CD4-positive, alpha-beta T cell (primary cell): ENCODE results near the gene SGPP1. TPM values are rescaled to one million over a fixed set of nuclear protein-coding genes. Genes with fewer than 3 reads are reported as not detected.

ENCODE experiments used
- ATAC-seq: fragments of 200-7000 bp; cut with Tn5 transposase; one replicate; pipeline ENCODE4 v1.10.0; 2022; ENCODE audit warnings: mild to moderate bottlenecking; ENCODE audit not compliant: poor library complexity
- CTCF ChIA-PET: fragments of 350-600 bp; sonication (Branson Sonifier 250); formaldehyde crosslinking; loops from one replicate; lab custom pipeline; 2021; ENCODE audit warnings: antibody characterized with exemption, inconsistent platforms; lab: Charles Lee
- POLR2A ChIA-PET: fragments of 350-600 bp; sonication (Branson Sonifier 250); formaldehyde crosslinking; loops from one replicate; lab custom pipeline; 2021; ENCODE audit warnings: antibody characterized with exemption, inconsistent platforms; lab: Charles Lee
- DNase-seq, 14 experiments: peaks; one replicate each; pipeline ENCODE4 v3.0.0-alpha.2; 2013 to 2020; ENCODE audit warnings: mixed read lengths in 2 of 14
- H3K27ac ChIP-seq, 2 donors: one replicate each; pipeline versions ENCODE4 v1.5.1 to v1.7.0; 2013; ENCODE audit warnings: low read length in 2 of 2, low read depth in 1 of 2, mild to moderate bottlenecking in 1 of 2
- H3K27me3 ChIP-seq, 2 experiments: 1 replicate in 1 of 2; 2 replicates in 1 of 2; pipeline versions ENCODE4 v1.6.1 to v1.7.0; 2013; ENCODE audit warnings: low read length in 2 of 2, control low read depth in 1 of 2, mild to moderate bottlenecking in 1 of 2, moderate library complexity in 1 of 2; ENCODE audit not compliant: insufficient read depth in 2 of 2, control insufficient read depth in 1 of 2
- H3K36me3 ChIP-seq: one replicate; pipeline ENCODE4 v1.6.1; 2013; ENCODE audit warnings: low read length, control low read depth; ENCODE audit not compliant: insufficient read depth
- H3K4me1 ChIP-seq: one replicate; pipeline ENCODE4 v1.6.1; 2013; ENCODE audit warnings: low read length, control low read depth; ENCODE audit not compliant: insufficient read depth
- H3K4me3 ChIP-seq: one replicate; pipeline ENCODE4 v1.5.1; 2013; ENCODE audit warnings: mild to moderate bottlenecking, low read length, moderate library complexity
- H3K9me3 ChIP-seq, 2 experiments: 1 replicate in 1 of 2; 2 replicates in 1 of 2; pipeline versions ENCODE4 v1.6.1 to v1.7.0; 2013; ENCODE audit warnings: low read length in 2 of 2, mild to moderate bottlenecking in 2 of 2, control low read depth in 1 of 2, moderate library complexity in 1 of 2; ENCODE audit not compliant: control insufficient read depth in 1 of 2, insufficient read depth in 1 of 2
- H3K27ac Mint-ChIP-seq: one replicate; pipeline ENCODE4 v1.8.0; 2020; ENCODE audit warnings: mixed read lengths
- H3K27me3 Mint-ChIP-seq: one replicate; pipeline ENCODE4 v1.8.0; 2021; ENCODE audit warnings: mixed read lengths
- H3K36me3 Mint-ChIP-seq: one replicate; pipeline ENCODE4 v1.8.0; 2021; ENCODE audit warnings: low read depth, mixed read lengths
- H3K4me1 Mint-ChIP-seq: one replicate; pipeline ENCODE4 v1.8.0; 2021; ENCODE audit warnings: low read depth, mixed read lengths
- H3K4me3 Mint-ChIP-seq: one replicate; pipeline ENCODE4 v1.8.0; 2020; ENCODE audit warnings: mild to moderate bottlenecking, mixed read lengths
- H3K9me3 Mint-ChIP-seq: one replicate; pipeline ENCODE4 v1.8.0; 2020; ENCODE audit warnings: mixed read lengths
- intact Hi-C, 2 experiments: fragments of 100-400 bp; cut with DNase I in 1 of 2; cut with micrococcal nuclease in 1 of 2; formaldehyde crosslinking; loops; one replicate each; pipeline versions ENCODE4 v1.15.1 to v1.9.0; 2023 to 2025; cut with DNase I, micrococcal nuclease
- total RNA-seq, 174 experiments: library from RNA in 2 of 174; stranded (reverse) in 2 of 174; gene quantifications; one replicate each; pipeline ENCODE4 v1.2.3 and lab custom pipeline; 2021 to 2026
- TF ChIP-seq, protein P1 (sequence below): fragments of 200-600 bp; IDR thresholded peaks from one replicate; pipeline ENCODE4 v1.8.0; 2022; ENCODE audit warnings: antibody characterized with exemption, mild to moderate bottlenecking

SGPP1 gene
- total RNA-seq, 2 experiments from 2014 or later, result 16.6 to 16.8 TPM

DNA sequence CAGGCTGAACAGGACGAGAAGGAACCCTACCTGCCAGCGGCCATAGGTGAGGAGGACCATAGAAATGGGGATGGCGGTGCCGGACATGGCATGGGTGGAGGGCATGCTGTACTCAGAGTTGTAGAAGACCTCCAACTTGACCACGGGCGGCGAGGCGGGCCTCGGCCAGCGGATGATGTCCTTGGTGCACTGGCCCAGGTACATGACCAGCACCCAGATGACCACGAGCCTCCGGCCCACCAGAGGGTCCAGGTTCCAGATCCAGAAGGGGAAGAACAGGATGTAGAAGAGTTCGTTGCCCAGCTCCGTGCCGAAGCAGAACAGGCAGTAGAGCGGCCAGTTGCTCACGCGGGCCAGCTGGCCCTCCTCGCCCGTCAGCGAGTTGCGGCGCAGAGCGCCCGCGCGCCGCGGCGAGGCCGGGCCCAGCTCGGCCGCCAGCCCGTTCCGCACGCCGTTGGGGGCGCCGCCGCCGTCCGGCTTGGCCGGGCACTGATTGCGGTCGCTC lies 582 bp downstream of the SGPP1 start:
- Mint-ChIP-seq H3K4me1 (peaks cover 43% of the 10 kb centered on the region), H3K27ac (peak overlapping the region; percentile 93), H3K36me3 (peaks cover 22% of the 10 kb centered on the region), H3K4me3 (peak overlapping the region; percentile 93), H3K27me3 (no peaks in the 10 kb centered on the region), H3K9me3 (no peaks in the 10 kb centered on the region)
- Histone ChIP-seq H3K4me1 (peaks cover 20% of the 10 kb centered on the region), H3K9me3 (no peaks in the 10 kb centered on the region), H3K4me3 (peak overlapping the region; percentile 96), H3K27ac (peak overlapping the region in 1 of 2 donors; percentile 58), H3K27me3 (no peaks in the 10 kb centered on the region), H3K36me3 (no peaks in the 10 kb centered on the region)
- TF ChIP-seq, protein P1, sequence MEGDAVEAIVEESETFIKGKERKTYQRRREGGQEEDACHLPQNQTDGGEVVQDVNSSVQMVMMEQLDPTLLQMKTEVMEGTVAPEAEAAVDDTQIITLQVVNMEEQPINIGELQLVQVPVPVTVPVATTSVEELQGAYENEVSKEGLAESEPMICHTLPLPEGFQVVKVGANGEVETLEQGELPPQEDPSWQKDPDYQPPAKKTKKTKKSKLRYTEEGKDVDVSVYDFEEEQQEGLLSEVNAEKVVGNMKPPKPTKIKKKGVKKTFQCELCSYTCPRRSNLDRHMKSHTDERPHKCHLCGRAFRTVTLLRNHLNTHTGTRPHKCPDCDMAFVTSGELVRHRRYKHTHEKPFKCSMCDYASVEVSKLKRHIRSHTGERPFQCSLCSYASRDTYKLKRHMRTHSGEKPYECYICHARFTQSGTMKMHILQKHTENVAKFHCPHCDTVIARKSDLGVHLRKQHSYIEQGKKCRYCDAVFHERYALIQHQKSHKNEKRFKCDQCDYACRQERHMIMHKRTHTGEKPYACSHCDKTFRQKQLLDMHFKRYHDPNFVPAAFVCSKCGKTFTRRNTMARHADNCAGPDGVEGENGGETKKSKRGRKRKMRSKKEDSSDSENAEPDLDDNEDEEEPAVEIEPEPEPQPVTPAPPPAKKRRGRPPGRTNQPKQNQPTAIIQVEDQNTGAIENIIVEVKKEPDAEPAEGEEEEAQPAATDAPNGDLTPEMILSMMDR, result no peak
- peak; percentile 28 for ATAC-seq
- peak in 6 of 14 experiments; percentile 9 to 56 (median 32) for DNase-seq
- ChIA-PET POLR2A (interaction anchor here (0.5 to 5.5 kb wide), 10 partner anchors 19 to 137 kb away, joined by 3 to 99 read pairs (median 4); partner anchors contain the start of gene WDR89), CTCF (no interaction called here)
- intact Hi-C loops, result loop anchor here (2.0 to 5.0 kb wide), 4 partner anchors 92 to 185 kb away; partner anchors contain the start of genes PPP2R5E (in 1 of the 2) and SYNE2 (in 1 of the 2)

DNA sequence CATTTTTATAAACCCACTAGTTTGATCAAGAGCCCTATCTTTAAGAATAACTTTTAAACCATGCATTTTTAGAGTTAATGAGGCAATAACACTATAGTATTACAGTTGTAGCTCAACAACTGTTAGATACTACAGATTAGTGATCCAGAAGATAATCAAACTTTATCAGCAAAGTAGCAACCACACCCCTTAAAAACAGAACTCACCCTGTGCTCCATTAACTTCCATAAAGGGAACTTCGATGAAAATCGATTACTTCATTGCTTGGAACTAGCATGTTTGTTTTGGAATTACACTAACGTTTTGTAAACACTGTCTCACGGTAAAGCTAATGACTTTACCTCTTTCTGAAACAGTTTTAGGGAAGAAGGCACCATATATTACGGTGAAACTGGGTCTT lies 1.4 kb downstream of the SGPP1 start:
- Mint-ChIP-seq H3K27me3 (no peaks in the 10 kb centered on the region), H3K27ac (peak overlapping the region; percentile 93), H3K4me1 (peaks cover 45% of the 10 kb centered on the region), H3K36me3 (peaks cover 24% of the 10 kb centered on the region), H3K9me3 (no peaks in the 10 kb centered on the region), H3K4me3 (peak overlapping the region; percentile 93)
- DNase-seq, result no peak
- intact Hi-C loops, result loop anchor here (2.0 to 5.0 kb wide), 4 partner anchors 92 to 184 kb away; partner anchors contain the start of genes PPP2R5E (in 1 of the 2) and SYNE2 (in 1 of the 2)
- ChIA-PET POLR2A (interaction anchor here (1.3 to 5.5 kb wide), 7 partner anchors 11 to 84 kb away, joined by 5 to 99 read pairs (median 10); partner anchors contain the start of gene WDR89), CTCF (interaction anchor here (0.6 to 2.3 kb wide), 3 partner anchors 10 to 85 kb away, joined by 3 to 7 read pairs (median 4); partner anchors contain the start of gene WDR89)
- Histone ChIP-seq H3K27me3 (no peaks in the 10 kb centered on the region), H3K9me3 (no peaks in the 10 kb centered on the region), H3K4me3 (peak overlapping the region; percentile 96), H3K27ac (no peak overlapping the region), H3K36me3 (no peaks in the 10 kb centered on the region), H3K4me1 (peaks cover 20% of the 10 kb centered on the region)
- TF ChIP-seq, protein P1, result no peak
- ATAC-seq, result no peak

DNA sequence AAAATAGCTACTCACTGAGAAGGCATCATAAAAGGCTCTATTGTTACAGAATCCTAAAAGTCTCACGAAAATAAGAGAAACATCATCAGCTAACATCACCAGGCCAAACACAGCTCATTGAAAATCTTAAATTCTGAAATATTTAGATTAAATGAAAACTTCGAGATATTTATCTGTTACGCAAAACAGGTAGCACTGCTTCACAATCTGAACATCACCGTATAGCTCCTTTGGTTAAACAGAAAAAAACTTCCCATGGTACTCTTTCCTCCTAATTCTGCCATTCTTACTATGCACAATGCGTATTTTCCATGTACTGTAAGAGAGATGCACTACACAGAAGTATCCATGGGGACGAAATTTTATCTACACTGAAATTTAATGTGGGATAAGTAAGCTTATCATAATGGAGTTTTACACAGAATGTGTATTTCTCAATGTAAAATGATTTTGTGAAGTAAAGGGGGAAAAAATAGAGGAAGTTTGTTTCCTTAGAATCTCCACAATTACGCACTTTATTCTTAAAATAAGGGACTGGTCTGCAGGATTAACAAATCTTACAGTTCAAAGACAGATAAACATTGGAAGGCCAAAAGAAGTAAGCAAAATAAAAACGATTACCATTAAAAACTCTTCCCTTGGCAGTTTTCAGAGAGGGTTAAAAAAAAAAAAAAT lies 1.9 kb downstream of the SGPP1 start:
- Histone ChIP-seq H3K4me1 (peaks cover 20% of the 10 kb centered on the region), H3K4me3 (peak overlapping the region; percentile 96), H3K27me3 (no peaks in the 10 kb centered on the region), H3K9me3 (no peaks in the 10 kb centered on the region), H3K27ac (no peak overlapping the region), H3K36me3 (no peaks in the 10 kb centered on the region)
- ChIA-PET CTCF (interaction anchor here (0.6 to 2.3 kb wide), 4 partner anchors 9 to 84 kb away, joined by 3 to 7 read pairs (median 4); partner anchors contain the start of gene WDR89), POLR2A (interaction anchor here (0.7 to 5.5 kb wide), 7 partner anchors 11 to 100 kb away, joined by 3 to 99 read pairs (median 5); partner anchors contain the start of gene WDR89)
- H3K4me1 Mint-ChIP-seq, result peaks cover 48% of the 10 kb centered on the region
- ATAC-seq, result no peak
- no peaks in the 10 kb centered on the region for H3K9me3 Mint-ChIP-seq
- H3K27me3 Mint-ChIP-seq, result no peaks in the 10 kb centered on the region
- H3K27ac Mint-ChIP-seq, result peak overlapping the region; percentile 93
- no peak for DNase-seq
- TF ChIP-seq, protein P1, result no peak
- intact Hi-C loops, result loop anchor here (2.0 to 5.0 kb wide), 4 partner anchors 91 to 184 kb away; partner anchors contain the start of genes PPP2R5E (in 1 of the 2) and SYNE2 (in 1 of the 2)
- H3K36me3 Mint-ChIP-seq, result peaks cover 30% of the 10 kb centered on the region
- peak overlapping the region; percentile 93 for H3K4me3 Mint-ChIP-seq
